T-helper 1 cell treated with Interleukin-12 subunit alpha and Interleukin-12 subunit beta and Interleukin-4 antibody, amounts not matched to agents 30 ng/mL and 1 ng/mL, for 36 hours (primary cell): ENCODE data around the gene HCFC1R1. TPM values are rescaled to one million over a fixed set of nuclear protein-coding genes. Genes with fewer than 3 reads are reported as not detected.

Source experiments
- intact Hi-C: fragments of 100-400 bp; cut with micrococcal nuclease; formaldehyde crosslinking; loops from one replicate; pipeline ENCODE4 v1.15.1; 2024
- total RNA-seq: library from RNA; stranded (reverse); gene quantifications from 2 replicates; pipeline ENCODE4 v1.2.3, GENCODE V29; 2022

Gene HCFC1R1
- total RNA-seq, 1 donor from 2014 or later, result 27.9 TPM

GRCh38 chr16:3058139-3059030, 34.6 kb upstream of the HCFC1R1 start:
- intact Hi-C loops, result loop anchor here (1.0 to 10.0 kb wide), 9 partner anchors 16 to 1249 kb away; partner anchors contain the start of genes HCFC1R1, THOC6 and TNFRSF12A

GRCh38 chr16:3057181-3058138, 33.7 kb upstream of the HCFC1R1 start:
- intact Hi-C loops, result loop anchor here (2.0 to 10.0 kb wide), 5 partner anchors 17 to 1250 kb away; partner anchors contain the start of genes HCFC1R1, THOC6 and TNFRSF12A

GRCh38 chr16:3056336-3057180, 32.8 kb upstream of the HCFC1R1 start:
- intact Hi-C loops, result loop anchor here (5.0 to 10.0 kb wide), 3 partner anchors 34 to 1251 kb away; partner anchors contain the start of genes HCFC1R1, THOC6 and TNFRSF12A

- intact Hi-C loops, result loop anchor here (1.0 to 10.0 kb wide), 4 partner anchors 9 to 1252 kb away; partner anchors contain the start of genes HCFC1R1, MMP25, THOC6 and TNFRSF12A
Observed at GRCh38 chr16:3055734-3056115, 32.0 kb upstream of the HCFC1R1 start.

- intact Hi-C loops, result loop anchor here (1.0 to 10.0 kb wide), 4 partner anchors 9 to 1252 kb away; partner anchors contain the start of genes HCFC1R1, MMP25, THOC6 and TNFRSF12A
Observed at GRCh38 chr16:3054965-3055733, 31.4 kb upstream of the HCFC1R1 start.

GRCh38 chr16:3053330-3053710, 29.6 kb upstream of the HCFC1R1 start:
- intact Hi-C loops, result loop anchor here (10.0 kb wide), 1 partner anchor 401 kb away; no protein-coding TSS in a partner anchor

GRCh38 chr16:3052571-3053329, 29.0 kb upstream of the HCFC1R1 start:
- intact Hi-C loops, result loop anchor here (10.0 kb wide), 1 partner anchor 402 kb away; no protein-coding TSS in a partner anchor

- intact Hi-C loops, result loop anchor here (10.0 kb wide), 1 partner anchor 403 kb away; no protein-coding TSS in a partner anchor
Observed at GRCh38 chr16:3051494-3051893, 27.8 kb upstream of the HCFC1R1 start.

GRCh38 chr16:3051009-3051408, 27.3 kb upstream of the HCFC1R1 start:
- intact Hi-C loops, result loop anchor here (10.0 kb wide), 1 partner anchor 404 kb away; no protein-coding TSS in a partner anchor

GRCh38 chr16:3050487-3050886, 26.7 kb upstream of the HCFC1R1 start:
- intact Hi-C loops, result loop anchor here (10.0 kb wide), 1 partner anchor 404 kb away; no protein-coding TSS in a partner anchor

GRCh38 chr16:3049921-3050481, 26.3 kb upstream of the HCFC1R1 start:
- intact Hi-C loops, result loop anchor here (10.0 kb wide), 1 partner anchor 405 kb away; no protein-coding TSS in a partner anchor

GRCh38 chr16:3047387-3047720, 23.6 kb upstream of the HCFC1R1 start:
- intact Hi-C loops, result no loop called here

- intact Hi-C loops, result loop anchor here (1.0 kb wide), 1 partner anchor 8 kb away; no protein-coding TSS in a partner anchor
Observed at GRCh38 chr16:3046641-3047386, 23.1 kb upstream of the HCFC1R1 start.

GRCh38 chr16:3045758-3046640, 22.3 kb upstream of the HCFC1R1 start, which contains the start of gene MMP25:
TSS of gene MMP25 (plus strand) at chr16:3046561. CDS start at chr16:3046918, 357 bp downstream.
- intact Hi-C loops, result loop anchor here (1.0 to 2.0 kb wide), 2 partner anchors 9 to 15 kb away; no protein-coding TSS in a partner anchor

- intact Hi-C loops, result loop anchor here (2.0 kb wide), 1 partner anchor 14 kb away; no protein-coding TSS in a partner anchor
Observed at GRCh38 chr16:3044708-3045107, 21.0 kb upstream of the HCFC1R1 start.

- intact Hi-C loops, result no loop called here
Observed at GRCh38 chr16:3042376-3042775, 18.6 kb upstream of the HCFC1R1 start.
